ENCODE results near the gene RPN2.

DNA sequence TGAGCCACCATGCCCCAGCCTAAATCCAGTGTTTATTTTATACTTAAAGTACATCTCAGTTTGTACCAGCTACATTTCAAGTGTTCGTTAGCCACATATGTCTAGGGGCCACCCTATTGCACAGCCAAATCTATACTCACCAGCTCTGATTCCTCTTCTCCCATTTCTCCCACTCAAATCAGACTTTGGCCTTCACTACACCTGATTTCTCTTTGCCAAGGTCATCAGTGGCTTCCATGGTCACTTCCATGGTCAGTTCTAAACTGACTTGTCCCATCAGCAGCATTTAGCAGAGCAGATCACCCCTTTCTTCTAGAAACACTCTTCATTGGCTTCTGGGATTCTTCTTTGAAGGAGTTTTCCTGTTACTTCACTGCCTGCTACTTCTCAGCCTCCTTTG, 68.4 kb downstream of the RPN2 start:
- TF ChIP-seq TAF1 (IDR thresholded peaks at IDR 0.05; ENCODE audit: borderline replicate concordance, low read depth, low read length) (no peak), FOXM1 (IDR thresholded peaks at IDR 0.05; ENCODE audit: low read depth) (no peak), YY1 (IDR thresholded peaks at IDR 0.05; ENCODE audit: low read depth) (no peak), GABPA (IDR thresholded peaks at IDR 0.05; ENCODE audit: low read depth) (no peak), SMC3 (IDR thresholded peaks at IDR 0.05; ENCODE audit: low read depth, low read length) (no peak)
